Epidermal melanocyte (primary cell): Measurements from ENCODE around the gene SPIRE2.
"Not testable (repeated sequence)": the region's sequence is repeated elsewhere in the genome, so short reads cannot be mapped to it uniquely, and the experiment has no call there.

Experiments used
- DNase-seq: peaks from one replicate; pipeline ENCODE4 v3.0.0; 2011; ENCODE audit warnings: low spot score; ENCODE audit not compliant: insufficient read length

The SPIRE2 gene

GRCh38 chr16:89808475-89808874 is 19.8 kb upstream of the SPIRE2 start:
- DNase-seq: no peak

DNA sequence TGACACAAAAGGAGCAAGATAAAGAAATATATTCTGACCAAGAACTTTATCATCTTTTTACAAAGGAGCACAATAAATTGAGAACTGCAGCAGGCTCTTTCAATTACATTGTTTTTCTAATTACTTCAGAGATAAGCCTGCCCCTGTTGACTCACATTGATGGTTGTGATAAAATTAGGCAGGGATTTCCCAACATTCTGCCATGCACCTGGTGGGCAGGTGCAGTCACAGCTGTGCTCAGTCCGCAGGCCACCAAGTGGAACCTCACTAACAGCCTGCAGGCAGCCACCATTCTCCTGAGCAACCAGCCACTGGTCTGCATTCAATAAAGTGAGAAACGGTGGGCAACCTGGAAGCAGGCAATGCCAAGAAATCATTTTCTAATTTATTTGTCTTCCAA is 17.0 kb upstream of the SPIRE2 start:
- DNase-seq: no peak

DNA sequence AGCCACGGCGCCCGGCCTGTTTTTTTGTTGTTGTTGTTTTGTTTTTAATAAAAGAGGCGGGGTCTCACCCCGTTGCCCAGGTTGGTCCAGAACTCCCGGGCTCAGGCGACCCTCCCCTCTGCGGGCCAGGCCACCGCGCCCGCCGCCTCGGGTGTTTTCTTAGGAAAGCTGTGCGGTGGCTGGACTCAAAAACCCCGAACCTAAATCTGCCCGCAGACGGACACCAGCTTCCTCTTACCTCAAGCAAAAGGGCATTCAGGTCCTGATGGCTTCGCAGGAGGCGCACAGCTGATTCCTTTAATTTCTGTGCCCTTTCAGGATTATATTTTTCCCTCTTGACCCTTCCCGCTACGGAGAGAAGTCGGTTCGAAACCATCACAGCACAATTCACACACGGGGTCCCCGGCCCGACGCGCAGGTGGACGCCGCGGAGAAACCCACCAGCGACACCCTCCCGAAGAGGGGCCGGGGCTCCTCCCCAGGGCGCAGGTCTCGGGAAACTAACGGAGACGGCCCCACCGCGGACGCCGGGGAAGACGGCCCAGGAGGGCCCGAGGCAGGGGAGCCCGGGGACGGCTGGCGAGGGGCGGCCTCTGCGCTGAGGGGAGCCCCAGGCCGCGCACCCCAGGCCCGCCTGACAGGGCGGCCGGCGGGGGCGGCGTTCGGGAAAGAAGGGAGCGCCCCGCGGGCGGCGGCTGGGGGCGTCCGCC is 12.5 kb upstream of the SPIRE2 start:
- DNase-seq: no peak

GRCh38 chr16:89818851-89819403 is 9.3 kb upstream of the SPIRE2 start:
- not testable (repeated sequence) for DNase-seq

GRCh38 chr16:89819448-89819847 is 8.8 kb upstream of the SPIRE2 start:
- DNase-seq: not testable (repeated sequence)

DNA sequence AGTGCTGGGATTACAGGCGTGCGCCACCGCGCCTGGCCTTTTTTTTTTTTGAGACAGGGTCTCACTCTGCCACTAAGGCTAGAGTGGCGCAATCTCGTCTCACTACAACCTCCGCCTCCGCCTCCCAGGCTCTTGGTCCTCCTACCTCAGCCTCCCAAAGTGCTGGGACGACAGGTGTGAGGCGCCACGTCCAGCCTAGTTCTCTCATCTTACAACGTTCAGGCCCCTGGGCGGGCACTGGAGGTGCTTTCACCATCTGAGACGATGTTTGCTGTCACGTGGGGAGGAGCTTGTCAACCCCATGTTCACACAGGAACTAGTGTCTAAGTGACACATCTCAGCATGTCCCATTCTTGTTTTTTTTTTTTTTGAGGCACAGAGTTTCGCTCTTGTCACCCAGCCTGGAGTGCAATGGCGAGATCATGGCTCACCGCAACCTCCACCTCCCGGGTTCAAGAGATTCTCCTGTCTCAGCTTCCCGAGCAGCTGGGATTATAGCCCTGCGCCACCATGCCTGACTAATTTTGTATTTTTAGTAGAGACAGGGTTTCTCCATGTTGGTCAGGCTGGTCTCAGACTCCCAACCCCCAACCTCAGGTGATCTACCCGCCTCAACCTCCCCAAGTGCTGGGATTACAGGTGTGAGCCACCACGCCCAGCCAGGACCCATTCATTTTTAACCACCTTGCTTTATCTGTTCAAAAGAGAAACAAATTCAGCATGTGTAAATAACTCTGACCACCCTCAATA is 6.7 kb upstream of the SPIRE2 start:
- DNase-seq: no peak

GRCh38 chr16:89822188-89823086 is 5.8 kb upstream of the SPIRE2 start:
- no peak for DNase-seq

- DNase-seq: no peak
Observed at GRCh38 chr16:89823087-89823823, 5.0 kb upstream of the SPIRE2 start.

DNA sequence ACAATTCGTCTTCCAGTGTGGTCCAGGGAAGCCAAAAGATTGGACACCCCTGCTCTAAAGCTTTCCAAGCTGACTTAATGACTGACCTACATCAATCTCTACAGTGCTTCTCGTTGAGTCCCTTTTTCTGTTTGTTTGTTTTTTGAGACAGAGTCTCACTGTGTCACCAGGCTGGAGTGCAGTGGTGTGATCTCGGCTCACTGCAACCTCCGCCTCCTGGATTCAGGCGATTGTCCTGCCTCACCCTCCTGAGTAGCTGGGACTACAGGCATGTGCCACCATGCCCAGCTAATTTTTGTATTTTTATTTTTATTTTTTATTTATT is 4.5 kb upstream of the SPIRE2 start:
- not testable (repeated sequence) for DNase-seq

- DNase-seq: no peak
Observed at GRCh38 chr16:89826531-89827382, 1.5 kb upstream of the SPIRE2 start.

- DNase-seq: no peak
Observed at GRCh38 chr16:89827383-89828198, 684 bp upstream of the SPIRE2 start.

DNA sequence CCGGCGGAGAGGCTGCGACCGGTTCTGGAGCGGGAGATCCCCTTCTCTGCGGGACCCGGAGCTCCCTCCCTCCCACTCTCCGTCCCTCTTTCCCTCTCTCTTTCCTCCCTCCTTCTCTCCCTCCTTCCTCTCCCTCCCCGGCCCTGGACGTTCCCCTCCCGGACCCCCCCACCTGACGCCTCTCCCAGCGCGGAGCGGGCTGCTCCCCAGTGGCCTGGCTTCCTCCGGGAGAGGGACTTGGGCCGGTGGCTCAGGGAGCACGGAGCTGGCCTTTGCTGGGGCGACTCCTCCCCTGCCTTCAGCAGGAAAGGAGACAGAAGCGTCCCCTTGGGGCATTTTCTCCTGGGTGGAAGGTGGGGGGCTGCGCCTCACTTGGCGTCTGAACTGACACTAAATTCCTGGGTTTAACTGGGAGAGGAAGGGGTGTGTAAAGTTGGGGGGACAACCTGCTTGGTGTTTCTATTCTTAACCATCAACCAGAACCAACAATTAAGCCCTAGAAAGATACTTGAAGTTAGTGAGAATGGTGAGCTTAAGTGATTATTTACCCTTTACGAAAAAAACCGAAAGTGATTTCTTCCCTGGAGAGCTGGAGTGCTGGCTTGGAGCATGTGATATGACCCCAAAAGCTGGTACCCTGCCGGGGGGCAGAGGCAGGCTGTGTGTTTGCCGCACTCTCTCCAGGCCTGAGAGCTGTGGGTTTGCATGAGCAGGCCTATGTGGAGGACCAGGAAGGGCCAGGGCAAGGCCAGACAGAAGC is 775 bp downstream of the SPIRE2 start:
- DNase-seq: no peak

DNA sequence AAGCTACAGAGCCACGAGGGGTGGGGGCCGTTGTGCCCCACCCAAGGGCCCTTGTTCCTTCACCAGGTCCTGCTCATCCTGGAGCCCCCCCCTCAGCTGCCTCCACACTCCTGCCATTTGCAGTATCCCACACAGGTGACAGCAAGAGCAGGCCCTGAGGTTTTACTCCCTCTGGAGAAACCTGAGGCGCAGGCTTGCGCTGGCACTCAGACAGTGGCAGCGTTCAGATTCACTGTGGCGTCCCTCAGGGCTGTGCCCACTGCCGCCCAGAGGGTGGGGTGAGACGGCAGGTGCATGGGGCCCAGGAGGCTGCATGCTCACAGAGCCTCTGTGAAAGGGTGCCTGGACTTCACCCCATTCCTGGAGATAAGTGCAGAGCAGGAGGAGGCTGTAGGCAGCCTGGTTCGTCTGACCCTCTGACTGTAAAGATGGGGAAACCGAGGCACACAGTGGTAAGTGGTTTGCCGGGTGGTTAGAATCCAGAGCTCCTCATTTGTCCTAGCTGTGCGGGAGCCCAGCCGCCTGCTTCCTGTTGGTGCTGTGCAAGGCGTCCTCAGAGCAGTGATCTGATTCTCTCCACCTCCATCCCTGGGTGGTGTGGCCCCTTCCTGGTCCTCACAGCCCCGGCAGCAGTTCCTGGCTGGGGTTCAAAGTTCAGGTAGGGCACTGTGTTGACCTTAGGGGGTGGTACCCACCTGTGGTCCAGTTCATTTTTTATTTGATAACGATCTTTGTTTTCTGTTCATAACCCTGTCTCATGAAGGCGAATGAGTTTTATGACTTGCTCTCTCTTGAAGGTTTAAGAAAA is 1.6 kb downstream of the SPIRE2 start:
- no peak for DNase-seq

GRCh38 chr16:89831810-89832328 is 3.6 kb downstream of the SPIRE2 start:
- no peak for DNase-seq

DNA sequence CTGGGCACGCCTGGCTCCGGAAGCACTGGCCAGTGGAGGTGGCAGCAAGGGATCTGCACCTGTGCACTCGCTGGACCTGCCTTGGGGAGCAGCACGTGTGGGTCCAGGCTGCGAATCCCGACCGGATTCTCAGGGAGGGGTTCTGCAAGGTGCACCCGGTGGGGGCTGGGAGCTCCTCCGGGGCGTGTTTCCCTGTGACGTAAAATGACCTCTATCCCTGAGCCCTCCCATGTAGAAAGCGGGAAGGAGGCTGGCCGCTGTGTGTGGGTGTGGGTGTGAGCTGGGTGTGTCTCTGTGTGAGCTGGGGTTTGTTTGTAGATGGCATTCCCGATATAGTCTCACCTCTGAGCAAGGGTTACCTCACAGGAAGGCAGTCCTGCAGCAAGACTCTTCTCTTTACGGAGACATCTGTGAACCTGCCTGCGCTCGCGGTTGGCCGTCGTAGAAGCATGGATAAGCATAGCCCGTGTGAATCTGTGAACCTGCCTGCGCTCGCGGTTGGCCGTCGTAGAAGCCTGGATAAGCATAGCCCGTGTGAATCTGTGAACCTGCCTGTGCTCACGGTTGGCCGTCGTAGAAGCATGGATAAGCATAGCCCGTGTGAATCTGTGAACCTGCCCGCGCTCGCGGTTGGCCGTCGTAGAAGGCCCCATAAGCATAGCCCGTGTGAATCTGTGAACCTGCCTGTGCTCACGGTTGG is 5.5 kb downstream of the SPIRE2 start:
- not testable (repeated sequence) for DNase-seq

GRCh38 chr16:89834813-89835363 is 6.6 kb downstream of the SPIRE2 start:
- not testable (repeated sequence) for DNase-seq
